Measurements from ENCODE around the gene G6PC3.

DNA sequence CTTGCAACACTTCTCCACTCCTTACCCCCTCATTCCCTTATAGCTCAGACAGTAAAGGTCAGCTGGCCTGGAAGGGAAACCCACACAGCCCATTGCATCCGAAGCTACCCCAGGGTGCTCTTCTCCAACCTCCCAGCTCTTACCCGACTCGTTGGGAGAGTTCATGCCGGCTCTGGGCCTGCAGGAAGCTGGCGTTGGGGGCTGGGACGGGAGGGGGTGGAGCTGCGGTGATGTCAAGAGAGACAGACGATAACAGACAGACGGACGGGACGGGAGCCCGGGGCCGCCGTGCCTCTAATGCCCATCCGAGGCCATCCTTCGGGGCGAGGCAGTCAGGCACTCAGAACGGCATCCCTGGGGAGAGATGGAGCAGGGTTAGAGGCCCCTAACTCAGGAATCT, 46.8 kb downstream of the G6PC3 start:
- TF ChIP-seq, protein P1, sequence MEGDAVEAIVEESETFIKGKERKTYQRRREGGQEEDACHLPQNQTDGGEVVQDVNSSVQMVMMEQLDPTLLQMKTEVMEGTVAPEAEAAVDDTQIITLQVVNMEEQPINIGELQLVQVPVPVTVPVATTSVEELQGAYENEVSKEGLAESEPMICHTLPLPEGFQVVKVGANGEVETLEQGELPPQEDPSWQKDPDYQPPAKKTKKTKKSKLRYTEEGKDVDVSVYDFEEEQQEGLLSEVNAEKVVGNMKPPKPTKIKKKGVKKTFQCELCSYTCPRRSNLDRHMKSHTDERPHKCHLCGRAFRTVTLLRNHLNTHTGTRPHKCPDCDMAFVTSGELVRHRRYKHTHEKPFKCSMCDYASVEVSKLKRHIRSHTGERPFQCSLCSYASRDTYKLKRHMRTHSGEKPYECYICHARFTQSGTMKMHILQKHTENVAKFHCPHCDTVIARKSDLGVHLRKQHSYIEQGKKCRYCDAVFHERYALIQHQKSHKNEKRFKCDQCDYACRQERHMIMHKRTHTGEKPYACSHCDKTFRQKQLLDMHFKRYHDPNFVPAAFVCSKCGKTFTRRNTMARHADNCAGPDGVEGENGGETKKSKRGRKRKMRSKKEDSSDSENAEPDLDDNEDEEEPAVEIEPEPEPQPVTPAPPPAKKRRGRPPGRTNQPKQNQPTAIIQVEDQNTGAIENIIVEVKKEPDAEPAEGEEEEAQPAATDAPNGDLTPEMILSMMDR (IDR thresholded peaks at IDR 0.05): no peak
- no peak for TF ChIP-seq POLR2A (IDR thresholded peaks at IDR 0.05)
